HG02763 (cell line): ENCODE data around the gene NFATC3.

Experiments used
- ATAC-seq: cut with Tn5 transposase; IDR thresholded peaks from one replicate; pipeline ENCODE4 v1.9.1; 2021; ENCODE audit warnings: mild to moderate bottlenecking, moderate library complexity; ENCODE audit not compliant: unreplicated experiment

NFATC3 gene

GRCh38 chr16:68183046-68183445 lies 97.9 kb downstream of the NFATC3 start:
- ATAC-seq, result no peak

- ATAC-seq, result no peak
Measured at GRCh38 chr16:68186877-68187276, 101.7 kb downstream of the NFATC3 start.

DNA sequence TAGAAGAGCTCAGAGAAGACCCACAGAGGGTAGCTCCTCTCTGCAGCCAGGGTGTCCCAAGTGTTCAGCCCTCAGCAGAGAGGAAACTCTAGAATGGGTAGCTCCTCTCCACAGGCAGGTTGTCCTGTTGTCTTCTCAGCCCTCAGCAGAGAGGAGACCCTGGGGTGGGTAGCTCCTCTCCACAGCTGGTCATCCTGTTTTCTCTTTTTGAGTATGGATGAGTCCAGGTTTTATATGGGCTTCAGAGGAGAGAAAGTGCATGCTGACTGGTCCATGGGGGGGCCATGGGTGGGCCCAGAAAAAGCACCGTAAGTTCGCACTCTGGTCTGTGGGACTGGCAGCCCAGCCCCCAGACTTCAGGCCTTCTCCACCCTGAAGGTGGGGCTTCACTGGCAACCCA lies 102.3 kb downstream of the NFATC3 start:
- ATAC-seq, result no peak

- no peak for ATAC-seq
Measured at GRCh38 chr16:68188170-68188569, 103.0 kb downstream of the NFATC3 start.

- no peak for ATAC-seq
Measured at GRCh38 chr16:68190081-68190480, 104.9 kb downstream of the NFATC3 start.

GRCh38 chr16:68190736-68191510 lies 105.8 kb downstream of the NFATC3 start:
- no peak for ATAC-seq

DNA sequence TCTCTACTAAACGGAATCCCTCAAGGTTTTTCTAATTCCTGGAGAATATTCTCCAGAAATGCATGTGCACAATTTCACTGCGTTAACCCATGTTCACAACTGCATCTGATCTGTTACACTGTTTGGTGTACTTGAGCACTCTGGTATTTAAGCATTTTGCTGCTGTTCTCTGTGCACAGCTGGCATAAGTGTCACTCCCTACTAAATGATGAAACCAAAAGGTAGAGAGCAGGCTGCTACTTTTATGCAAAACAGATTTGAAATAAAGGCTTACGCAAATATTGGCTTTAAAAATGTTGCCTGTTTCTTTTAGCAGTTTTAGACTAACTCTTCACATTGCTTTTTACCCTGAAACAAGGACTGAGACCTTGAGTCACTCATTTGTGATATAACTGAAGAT lies 109.1 kb downstream of the NFATC3 start:
- no peak for ATAC-seq

DNA sequence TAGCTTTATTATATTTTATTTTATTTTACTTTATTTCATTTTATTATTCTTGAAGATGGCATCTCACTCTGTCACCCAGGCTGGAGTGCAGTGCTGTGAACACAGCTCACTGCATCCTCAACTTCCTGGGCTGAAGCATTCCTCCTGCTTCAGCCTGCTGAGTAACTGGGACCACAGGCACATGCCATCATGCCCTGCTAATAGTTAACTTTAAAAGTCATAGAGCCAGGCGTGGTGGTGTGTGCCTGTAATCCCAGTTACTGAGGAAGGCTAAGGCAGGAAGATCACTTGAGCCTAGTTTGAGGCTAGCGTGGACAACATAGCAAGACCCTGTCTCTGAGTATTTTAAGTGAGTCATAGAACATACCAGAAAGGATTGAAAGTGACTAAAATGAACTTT lies 112.1 kb downstream of the NFATC3 start:
- no peak for ATAC-seq

DNA sequence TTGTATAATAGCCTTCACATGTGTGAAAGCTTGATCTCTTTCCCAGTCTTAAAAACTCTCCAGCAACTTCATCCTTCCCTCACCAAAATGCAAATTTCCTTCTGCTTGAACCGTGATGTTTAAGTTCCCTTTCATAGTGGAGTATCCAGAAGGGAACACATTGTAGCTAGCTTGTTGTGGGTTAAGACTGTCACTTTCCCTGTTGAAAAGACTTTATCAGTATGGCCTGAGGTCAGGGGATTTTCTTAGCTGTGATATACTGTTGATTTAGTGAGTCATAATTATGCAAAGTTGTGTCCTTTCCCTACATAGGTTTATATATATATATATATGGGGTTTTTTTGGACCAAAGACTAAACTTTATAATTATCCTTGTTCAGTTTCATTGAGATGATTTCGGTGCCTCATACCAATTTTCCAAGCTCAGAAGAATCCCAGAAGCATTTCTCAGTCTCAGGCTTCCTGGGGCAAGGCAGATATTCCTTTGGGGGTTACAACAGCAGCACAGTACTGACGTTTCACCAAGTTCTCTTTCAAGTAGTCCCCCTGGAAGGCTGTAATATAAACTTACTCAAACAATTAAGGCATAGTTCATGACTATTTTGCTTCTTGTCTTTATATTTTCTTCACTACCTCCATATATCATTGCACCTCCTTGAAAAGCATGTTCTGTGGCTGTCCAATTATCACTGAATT lies 115.1 kb downstream of the NFATC3 start:
- ATAC-seq, result no peak

DNA sequence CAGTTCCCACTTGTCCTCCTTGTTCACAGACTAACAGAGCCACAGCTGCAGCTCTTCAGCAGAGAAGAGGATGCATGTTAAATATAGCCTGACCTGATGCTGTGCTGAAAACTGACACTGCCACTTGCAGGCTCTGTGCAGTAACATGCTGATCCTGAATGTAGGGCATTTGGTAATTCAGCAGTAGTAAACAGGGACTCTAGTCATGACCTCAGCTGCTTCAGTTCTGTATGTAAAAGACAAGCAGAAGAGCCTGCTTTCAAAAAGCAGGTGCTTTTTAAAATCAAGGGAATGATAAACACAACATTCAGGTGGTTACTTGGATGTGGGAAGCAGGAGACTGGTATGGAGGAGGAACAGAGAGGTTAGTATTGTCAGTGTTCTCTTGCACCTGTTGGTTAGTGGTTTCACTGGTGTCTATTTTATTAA lies 116.9 kb downstream of the NFATC3 start:
- no peak for ATAC-seq

GRCh38 chr16:68206245-68206644 lies 121.1 kb downstream of the NFATC3 start:
- ATAC-seq, result no peak

DNA sequence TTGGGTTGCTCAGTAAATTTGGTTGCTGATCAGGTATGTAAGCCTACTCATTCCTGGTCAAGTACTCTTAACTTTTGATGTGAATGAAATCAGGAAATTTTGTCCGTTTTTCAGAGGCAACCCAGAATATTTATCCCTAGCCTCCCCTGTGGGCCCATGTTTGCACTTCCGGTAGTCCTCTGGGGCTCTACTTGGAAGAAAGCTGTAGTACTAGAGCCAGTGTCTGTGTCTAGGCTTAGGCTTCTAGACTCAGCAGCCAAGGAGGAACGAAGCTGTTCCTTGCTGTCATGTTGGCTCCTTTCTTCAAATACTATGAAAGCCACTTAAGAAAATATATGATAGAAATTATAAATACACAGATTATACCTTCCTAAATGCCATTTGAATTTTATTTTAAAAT lies 129.6 kb downstream of the NFATC3 start:
- ATAC-seq, result no peak

- no peak for ATAC-seq
Measured at GRCh38 chr16:68215302-68215701, 130.1 kb downstream of the NFATC3 start.

- no peak for ATAC-seq
Measured at GRCh38 chr16:68216240-68216639, 131.1 kb downstream of the NFATC3 start.

GRCh38 chr16:68217506-68217905 lies 132.3 kb downstream of the NFATC3 start:
- no peak for ATAC-seq

DNA sequence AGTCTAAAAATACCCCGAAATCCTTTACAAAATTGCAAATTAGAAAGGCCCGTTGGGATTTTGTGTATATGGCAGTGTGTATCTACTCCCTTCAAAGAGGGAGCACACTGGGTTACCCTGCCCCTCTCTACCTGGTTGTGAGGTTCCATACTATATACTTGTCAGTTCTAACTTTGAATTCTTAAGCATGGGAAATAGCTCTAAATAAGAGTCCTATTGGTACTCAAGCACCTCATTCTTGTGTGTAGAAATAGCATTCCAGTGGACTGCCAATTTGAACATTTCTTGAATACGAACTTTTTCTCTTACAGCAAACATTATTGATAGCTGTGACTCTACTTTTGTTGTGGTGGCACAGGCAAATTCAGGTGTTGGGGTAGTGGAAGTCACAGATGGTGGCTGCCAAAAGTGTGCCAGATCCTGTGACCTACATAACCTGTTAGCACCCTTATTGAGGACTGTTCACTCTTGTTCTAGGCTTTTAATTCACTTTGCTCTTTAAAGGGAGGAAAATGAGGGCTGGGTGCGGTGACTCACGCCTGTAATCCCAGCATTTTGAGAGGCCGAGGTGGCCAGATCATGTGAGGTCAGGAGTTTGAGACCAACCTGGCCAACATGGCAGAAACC lies 134.7 kb downstream of the NFATC3 start:
- no peak for ATAC-seq

DNA sequence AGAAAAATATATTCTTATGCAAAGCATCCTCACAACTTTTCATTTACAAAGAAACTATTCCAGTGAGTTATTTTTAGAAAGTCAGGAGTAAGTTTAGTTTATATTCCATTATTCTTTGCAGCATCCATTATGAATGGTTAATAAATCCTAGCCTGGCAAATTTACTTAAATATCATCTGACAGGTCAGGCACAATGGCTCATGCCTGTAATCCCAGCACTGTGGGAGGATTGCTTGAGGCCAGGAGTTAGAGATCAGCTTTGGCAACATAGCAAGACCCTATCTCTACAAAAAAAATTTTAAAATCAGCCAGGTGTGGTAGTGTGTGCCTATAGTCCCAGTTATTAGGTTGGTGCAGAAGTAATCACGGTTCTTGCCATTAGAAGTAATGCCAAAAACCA lies 137.9 kb downstream of the NFATC3 start:
- ATAC-seq, result no peak

DNA sequence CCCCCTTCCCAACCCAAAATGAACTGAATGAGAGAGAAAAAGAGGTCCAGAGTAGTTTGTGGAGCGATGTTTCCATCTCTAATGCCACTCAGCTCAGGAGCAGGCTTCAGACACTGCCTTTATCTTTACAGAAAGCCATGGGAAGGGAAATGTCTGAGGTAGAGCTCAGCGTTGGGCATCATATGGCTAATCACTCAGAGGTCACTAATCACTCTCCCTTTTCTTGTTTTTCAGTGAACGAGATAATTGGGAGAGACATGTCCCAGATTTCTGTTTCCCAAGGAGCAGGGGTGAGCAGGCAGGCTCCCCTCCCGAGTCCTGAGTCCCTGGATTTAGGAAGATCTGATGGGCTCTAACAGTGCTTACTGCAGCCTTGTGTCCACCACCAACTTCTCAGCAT lies 140.9 kb downstream of the NFATC3 start:
- no peak for ATAC-seq

- ATAC-seq, result no peak
Measured at GRCh38 chr16:68227183-68227793, 142.1 kb downstream of the NFATC3 start.

DNA sequence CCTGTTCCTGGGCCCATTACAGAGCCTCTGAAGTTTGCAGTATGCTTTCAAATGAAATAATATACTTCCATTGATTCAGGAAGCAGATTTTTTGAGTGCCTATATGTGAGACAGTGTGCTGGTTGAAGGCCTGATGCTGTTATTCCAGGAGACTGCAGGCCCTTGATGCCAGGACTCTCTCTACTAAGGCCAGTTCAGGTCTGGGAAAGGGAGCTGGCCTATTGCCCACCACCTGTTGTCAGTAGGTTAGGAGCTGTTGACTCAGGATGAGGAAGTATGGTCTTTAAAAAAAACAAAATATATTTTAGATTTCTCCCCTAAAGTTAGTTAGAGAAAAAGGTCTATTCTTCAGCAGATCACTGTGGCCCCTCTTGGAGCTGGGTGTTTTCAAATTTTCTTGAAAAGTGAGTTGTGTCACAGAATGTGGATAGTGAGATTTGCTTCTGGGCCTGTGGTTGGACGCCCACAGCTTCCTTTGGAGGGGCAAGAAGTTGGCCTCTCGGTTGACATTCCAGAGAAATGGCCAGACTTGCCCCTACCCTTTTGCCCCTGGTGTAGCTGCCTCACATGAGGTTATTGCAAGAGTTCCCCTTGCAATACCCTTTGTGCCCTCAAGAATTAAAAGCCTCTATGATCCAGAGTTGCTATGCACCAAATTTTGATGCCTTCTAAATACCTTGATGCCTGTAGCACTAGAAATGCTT lies 142.8 kb downstream of the NFATC3 start:
- ATAC-seq, result no peak

- ATAC-seq, result no peak
Measured at GRCh38 chr16:68228652-68229051, 143.5 kb downstream of the NFATC3 start.
